ENCODE results near the gene UBR4.

The UBR4 gene

DNA sequence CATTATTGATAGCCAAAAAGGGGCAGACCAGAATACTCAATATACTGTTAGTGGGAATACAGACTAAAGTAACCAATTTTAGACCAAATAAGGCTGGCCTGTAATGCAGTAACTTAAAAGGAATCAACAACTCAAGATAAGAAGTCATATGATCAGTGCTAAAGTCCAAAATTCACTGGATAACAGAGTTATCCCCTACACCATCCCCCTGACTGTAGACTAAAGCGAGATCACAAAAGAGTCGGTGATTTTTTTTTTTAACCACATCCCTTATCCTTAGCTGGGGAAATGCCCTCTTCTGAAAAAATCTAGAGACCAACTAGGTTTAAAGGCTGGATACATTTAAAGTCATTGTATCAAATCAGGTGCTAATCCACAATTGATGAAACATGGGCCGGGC lies 7.7 kb downstream of the UBR4 start:
- no peak for ATAC-seq
- no peak for TF ChIP-seq CSDC2 (CRISPR knock-in tag; IDR thresholded peaks at IDR 0.05)

DNA sequence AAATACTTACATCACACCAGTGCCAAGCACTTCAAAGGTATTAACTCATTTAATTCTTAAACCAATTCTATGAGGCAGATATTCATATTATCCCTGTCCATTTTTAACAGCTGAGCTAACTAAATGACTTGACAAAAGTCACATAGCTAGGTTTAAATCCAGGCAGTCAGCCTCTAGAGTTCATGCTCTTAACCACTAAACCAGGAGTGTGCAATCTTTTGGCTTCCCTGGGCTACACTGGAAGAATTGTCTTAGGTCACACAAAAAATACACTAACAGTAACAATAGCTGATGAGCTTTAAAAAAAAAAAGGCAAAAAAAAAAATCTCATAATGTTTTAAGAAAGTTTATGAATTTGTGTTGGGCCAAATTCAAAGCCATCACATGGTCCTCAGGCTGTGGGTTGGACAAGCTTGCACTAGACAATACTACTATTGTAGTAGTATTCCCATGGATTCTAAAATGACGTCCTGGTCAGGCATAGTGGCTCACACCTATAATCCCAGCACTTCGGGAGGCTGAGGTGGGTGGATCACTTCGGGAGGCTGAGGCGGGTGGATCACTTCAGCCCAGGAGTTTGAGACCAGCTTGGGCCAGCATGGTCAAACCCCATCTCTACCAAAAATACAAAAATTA lies 10.0 kb downstream of the UBR4 start:
- TF ChIP-seq ZC3H10 (CRISPR knock-in tag; IDR thresholded peaks at IDR 0.05) (no peak), ARNTL (CRISPR knock-in tag; IDR thresholded peaks at IDR 0.05; ENCODE audit: borderline replicate concordance, low read depth) (no peak), ZNF70 (CRISPR knock-in tag; IDR thresholded peaks at IDR 0.05) (no peak), ESRRG (CRISPR knock-in tag; IDR thresholded peaks at IDR 0.05) (no peak), TOX (CRISPR knock-in tag; IDR thresholded peaks at IDR 0.05; ENCODE audit: borderline replicate concordance) (no peak), CSDC2 (CRISPR knock-in tag; IDR thresholded peaks at IDR 0.05) (no peak), GLIS3 (CRISPR knock-in tag; IDR thresholded peaks at IDR 0.05) (no peak)
- TF ChIP-seq, protein P1, sequence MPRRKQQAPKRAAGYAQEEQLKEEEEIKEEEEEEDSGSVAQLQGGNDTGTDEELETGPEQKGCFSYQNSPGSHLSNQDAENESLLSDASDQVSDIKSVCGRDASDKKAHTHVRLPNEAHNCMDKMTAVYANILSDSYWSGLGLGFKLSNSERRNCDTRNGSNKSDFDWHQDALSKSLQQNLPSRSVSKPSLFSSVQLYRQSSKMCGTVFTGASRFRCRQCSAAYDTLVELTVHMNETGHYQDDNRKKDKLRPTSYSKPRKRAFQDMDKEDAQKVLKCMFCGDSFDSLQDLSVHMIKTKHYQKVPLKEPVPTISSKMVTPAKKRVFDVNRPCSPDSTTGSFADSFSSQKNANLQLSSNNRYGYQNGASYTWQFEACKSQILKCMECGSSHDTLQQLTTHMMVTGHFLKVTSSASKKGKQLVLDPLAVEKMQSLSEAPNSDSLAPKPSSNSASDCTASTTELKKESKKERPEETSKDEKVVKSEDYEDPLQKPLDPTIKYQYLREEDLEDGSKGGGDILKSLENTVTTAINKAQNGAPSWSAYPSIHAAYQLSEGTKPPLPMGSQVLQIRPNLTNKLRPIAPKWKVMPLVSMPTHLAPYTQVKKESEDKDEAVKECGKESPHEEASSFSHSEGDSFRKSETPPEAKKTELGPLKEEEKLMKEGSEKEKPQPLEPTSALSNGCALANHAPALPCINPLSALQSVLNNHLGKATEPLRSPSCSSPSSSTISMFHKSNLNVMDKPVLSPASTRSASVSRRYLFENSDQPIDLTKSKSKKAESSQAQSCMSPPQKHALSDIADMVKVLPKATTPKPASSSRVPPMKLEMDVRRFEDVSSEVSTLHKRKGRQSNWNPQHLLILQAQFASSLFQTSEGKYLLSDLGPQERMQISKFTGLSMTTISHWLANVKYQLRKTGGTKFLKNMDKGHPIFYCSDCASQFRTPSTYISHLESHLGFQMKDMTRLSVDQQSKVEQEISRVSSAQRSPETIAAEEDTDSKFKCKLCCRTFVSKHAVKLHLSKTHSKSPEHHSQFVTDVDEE (CRISPR knock-in tag; IDR thresholded peaks at IDR 0.05): no peak
- ATAC-seq: no peak

DNA sequence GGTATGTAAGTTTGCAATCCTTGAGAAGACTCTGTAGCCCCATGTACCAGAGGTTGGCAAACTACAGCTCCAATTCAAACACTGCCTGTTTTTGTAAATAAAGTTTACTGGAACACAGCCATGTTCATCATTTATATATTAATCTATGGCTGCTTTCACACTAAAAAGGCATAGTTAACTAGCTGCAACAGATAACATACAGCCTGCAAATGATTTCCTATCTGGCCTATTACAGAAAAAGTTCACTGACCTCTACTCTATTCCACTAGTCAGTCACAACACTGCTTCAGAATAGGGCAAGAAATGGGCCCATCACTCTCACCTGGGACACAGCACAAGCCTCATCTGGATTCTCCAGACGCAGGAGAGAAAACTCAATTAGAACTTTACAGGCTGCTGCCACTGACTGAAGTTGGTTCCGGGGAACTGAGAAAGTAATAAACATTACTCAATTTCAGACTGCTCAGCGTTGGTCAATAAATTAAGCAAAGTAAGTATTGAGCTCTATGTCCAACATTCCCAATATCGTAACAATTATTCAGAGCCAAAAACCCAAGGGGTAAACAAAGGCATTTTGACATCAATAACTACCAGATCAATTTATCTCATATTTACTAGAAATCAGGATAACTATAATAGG lies 10.6 kb downstream of the UBR4 start:
- TF ChIP-seq, protein P1 (CRISPR knock-in tag; IDR thresholded peaks at IDR 0.05): no peak
- TF ChIP-seq ZFP3 (CRISPR knock-in tag; IDR thresholded peaks at IDR 0.05) (no peak), BACH2 (CRISPR knock-in tag; IDR thresholded peaks at IDR 0.05; ENCODE audit: borderline replicate concordance) (no peak), GLIS3 (CRISPR knock-in tag; IDR thresholded peaks at IDR 0.05) (no peak), ZNF8 (CRISPR knock-in tag; IDR thresholded peaks at IDR 0.05) (no peak), TCF4 (CRISPR knock-in tag; IDR thresholded peaks at IDR 0.05; ENCODE audit: borderline replicate concordance) (no peak), ISL1 (CRISPR knock-in tag; IDR thresholded peaks at IDR 0.05) (no peak), ESRRG (CRISPR knock-in tag; IDR thresholded peaks at IDR 0.05) (no peak), ZNF565 (CRISPR knock-in tag; conservative IDR thresholded peaks at IDR 0.05; ENCODE audit: low read depth) (no peak), ZFP30 (CRISPR knock-in tag; IDR thresholded peaks at IDR 0.05) (no peak), PPARA (CRISPR knock-in tag; IDR thresholded peaks at IDR 0.05; ENCODE audit: borderline replicate concordance) (no peak), TOX (CRISPR knock-in tag; IDR thresholded peaks at IDR 0.05; ENCODE audit: borderline replicate concordance) (no peak), OSR1 (CRISPR knock-in tag; IDR thresholded peaks at IDR 0.05) (no peak), ZNF70 (CRISPR knock-in tag; IDR thresholded peaks at IDR 0.05) (no peak), ARNTL (CRISPR knock-in tag; IDR thresholded peaks at IDR 0.05; ENCODE audit: borderline replicate concordance, low read depth) (no peak)
- TF ChIP-seq, protein P2, sequence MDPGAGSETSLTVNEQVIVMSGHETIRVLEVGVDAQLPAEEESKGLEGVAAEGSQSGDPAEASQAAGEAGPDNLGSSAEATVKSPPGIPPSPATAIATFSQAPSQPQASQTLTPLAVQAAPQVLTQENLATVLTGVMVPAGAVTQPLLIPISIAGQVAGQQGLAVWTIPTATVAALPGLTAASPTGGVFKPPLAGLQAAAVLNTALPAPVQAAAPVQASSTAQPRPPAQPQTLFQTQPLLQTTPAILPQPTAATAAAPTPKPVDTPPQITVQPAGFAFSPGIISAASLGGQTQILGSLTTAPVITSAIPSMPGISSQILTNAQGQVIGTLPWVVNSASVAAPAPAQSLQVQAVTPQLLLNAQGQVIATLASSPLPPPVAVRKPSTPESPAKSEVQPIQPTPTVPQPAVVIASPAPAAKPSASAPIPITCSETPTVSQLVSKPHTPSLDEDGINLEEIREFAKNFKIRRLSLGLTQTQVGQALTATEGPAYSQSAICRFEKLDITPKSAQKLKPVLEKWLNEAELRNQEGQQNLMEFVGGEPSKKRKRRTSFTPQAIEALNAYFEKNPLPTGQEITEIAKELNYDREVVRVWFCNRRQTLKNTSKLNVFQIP (CRISPR knock-in tag; IDR thresholded peaks at IDR 0.05; ENCODE audit: borderline replicate concordance, low read depth): no peak
- TF ChIP-seq, protein P3, sequence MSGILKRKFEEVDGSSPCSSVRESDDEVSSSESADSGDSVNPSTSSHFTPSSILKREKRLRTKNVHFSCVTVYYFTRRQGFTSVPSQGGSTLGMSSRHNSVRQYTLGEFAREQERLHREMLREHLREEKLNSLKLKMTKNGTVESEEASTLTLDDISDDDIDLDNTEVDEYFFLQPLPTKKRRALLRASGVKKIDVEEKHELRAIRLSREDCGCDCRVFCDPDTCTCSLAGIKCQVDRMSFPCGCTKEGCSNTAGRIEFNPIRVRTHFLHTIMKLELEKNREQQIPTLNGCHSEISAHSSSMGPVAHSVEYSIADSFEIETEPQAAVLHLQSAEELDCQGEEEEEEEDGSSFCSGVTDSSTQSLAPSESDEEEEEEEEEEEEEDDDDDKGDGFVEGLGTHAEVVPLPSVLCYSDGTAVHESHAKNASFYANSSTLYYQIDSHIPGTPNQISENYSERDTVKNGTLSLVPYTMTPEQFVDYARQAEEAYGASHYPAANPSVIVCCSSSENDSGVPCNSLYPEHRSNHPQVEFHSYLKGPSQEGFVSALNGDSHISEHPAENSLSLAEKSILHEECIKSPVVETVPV (CRISPR knock-in tag; IDR thresholded peaks at IDR 0.05): no peak
- TF ChIP-seq, protein P4, sequence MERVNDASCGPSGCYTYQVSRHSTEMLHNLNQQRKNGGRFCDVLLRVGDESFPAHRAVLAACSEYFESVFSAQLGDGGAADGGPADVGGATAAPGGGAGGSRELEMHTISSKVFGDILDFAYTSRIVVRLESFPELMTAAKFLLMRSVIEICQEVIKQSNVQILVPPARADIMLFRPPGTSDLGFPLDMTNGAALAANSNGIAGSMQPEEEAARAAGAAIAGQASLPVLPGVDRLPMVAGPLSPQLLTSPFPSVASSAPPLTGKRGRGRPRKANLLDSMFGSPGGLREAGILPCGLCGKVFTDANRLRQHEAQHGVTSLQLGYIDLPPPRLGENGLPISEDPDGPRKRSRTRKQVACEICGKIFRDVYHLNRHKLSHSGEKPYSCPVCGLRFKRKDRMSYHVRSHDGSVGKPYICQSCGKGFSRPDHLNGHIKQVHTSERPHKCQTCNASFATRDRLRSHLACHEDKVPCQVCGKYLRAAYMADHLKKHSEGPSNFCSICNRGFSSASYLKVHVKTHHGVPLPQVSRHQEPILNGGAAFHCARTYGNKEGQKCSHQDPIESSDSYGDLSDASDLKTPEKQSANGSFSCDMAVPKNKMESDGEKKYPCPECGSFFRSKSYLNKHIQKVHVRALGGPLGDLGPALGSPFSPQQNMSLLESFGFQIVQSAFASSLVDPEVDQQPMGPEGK (CRISPR knock-in tag; IDR thresholded peaks at IDR 0.05; ENCODE audit: borderline replicate concordance): no peak
- TF ChIP-seq, protein P5, sequence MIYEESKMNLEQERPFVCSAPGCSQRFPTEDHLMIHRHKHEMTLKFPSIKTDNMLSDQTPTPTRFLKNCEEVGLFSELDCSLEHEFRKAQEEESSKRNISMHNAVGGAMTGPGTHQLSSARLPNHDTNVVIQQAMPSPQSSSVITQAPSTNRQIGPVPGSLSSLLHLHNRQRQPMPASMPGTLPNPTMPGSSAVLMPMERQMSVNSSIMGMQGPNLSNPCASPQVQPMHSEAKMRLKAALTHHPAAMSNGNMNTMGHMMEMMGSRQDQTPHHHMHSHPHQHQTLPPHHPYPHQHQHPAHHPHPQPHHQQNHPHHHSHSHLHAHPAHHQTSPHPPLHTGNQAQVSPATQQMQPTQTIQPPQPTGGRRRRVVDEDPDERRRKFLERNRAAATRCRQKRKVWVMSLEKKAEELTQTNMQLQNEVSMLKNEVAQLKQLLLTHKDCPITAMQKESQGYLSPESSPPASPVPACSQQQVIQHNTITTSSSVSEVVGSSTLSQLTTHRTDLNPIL (CRISPR knock-in tag; IDR thresholded peaks at IDR 0.05; ENCODE audit: low read depth): no peak
- no peak for ATAC-seq
